Sigmoid colon (tissue), 4 donors: ENCODE data around the gene ITGB5.

Experiments
- CTCF ChIP-seq, 4 experiments: fragments of 450-650 bp in 3 of 4; fragments of 200-600 bp in 1 of 4; IDR thresholded peaks; one replicate each; pipeline ENCODE4 v1.5.1; 2016 to 2019; ENCODE audit warnings: antibody characterized with exemption in 4 of 4, mild to moderate bottlenecking in 3 of 4, moderate library complexity in 2 of 4
- EP300 ChIP-seq, 4 donors: sonication (generic); formaldehyde crosslinking; IDR thresholded peaks; one replicate each; pipeline ENCODE4 v1.6.1; 2017; ENCODE audit warnings: antibody characterized with exemption in 4 of 4
- POLR2A ChIP-seq, 2 donors: fragments of 450-650 bp; IDR thresholded peaks; one replicate each; pipeline ENCODE4 v1.6.1; 2016; ENCODE audit warnings: antibody characterized with exemption in 2 of 2, mild to moderate bottlenecking in 2 of 2, moderate library complexity in 2 of 2
- POLR2AphosphoS5 ChIP-seq, 4 donors: sonication (generic); formaldehyde crosslinking; IDR thresholded peaks; one replicate each; pipeline ENCODE4 v1.6.1; 2017; ENCODE audit warnings: antibody characterized with exemption in 4 of 4

- TF ChIP-seq CTCF (IDR thresholded peaks at IDR 0.05) (no peak), POLR2A (IDR thresholded peaks at IDR 0.05) (no peak), POLR2AphosphoS5 (IDR thresholded peaks at IDR 0.05) (peak in 2 of 4 donors; percentile 22 to 80), EP300 (IDR thresholded peaks at IDR 0.05) (peak in 1 of 4 donors; percentile 35)
Measured at GRCh38 chr3:124834723-124835718, 52.1 kb downstream of the ITGB5 start.
